HepG2 (cell line): ENCODE results near the gene NGEF. TPM values are rescaled to one million over a fixed set of nuclear protein-coding genes. Genes with fewer than 3 reads are reported as not detected.
A peak's percentile ranks its signal among the peaks of the same experiment; 100 is the strongest.

Experiments
- CHCHD3 ChIP-seq: sonication (generic); formaldehyde crosslinking; IDR thresholded peaks from 2 replicates; pipeline ENCODE4 v1.8.0; 2022; ENCODE audit warnings: mild to moderate bottlenecking, missing genetic modification reagents, moderate library complexity
- ERF ChIP-seq: IDR thresholded peaks from 2 replicates; pipeline ENCODE4 v1.6.1; 2018; ENCODE audit warnings: missing biosample characterization, missing genetic modification reagents
- FOSL2 ChIP-seq: sonication (generic); formaldehyde crosslinking; IDR thresholded peaks from 2 replicates; pipeline ENCODE4 v1.4.0; 2020; ENCODE audit warnings: missing genetic modification reagents
- FOXK2 ChIP-seq: fragments of 450-650 bp; IDR thresholded peaks from 2 replicates; pipeline ENCODE4 v1.6.1; 2016
- FOXO1 ChIP-seq: sonication (generic); formaldehyde crosslinking; IDR thresholded peaks from 2 replicates; pipeline ENCODE4 v1.4.0; 2020; ENCODE audit warnings: missing genetic modification reagents
- KLF6 ChIP-seq: IDR thresholded peaks from 2 replicates; pipeline ENCODE4 v1.8.0; 2016; ENCODE audit warnings: missing biosample characterization, missing genetic modification reagents
- NCOA1 ChIP-seq: sonication (generic); formaldehyde crosslinking; IDR thresholded peaks from 2 replicates; pipeline ENCODE4 v1.9.0; 2021; ENCODE audit warnings: missing genetic modification reagents
- PHF21A ChIP-seq: sonication (generic); formaldehyde crosslinking; IDR thresholded peaks from 2 replicates; pipeline ENCODE4 v1.5.0; 2020; ENCODE audit warnings: mild to moderate bottlenecking, missing genetic modification reagents
- PITX1 ChIP-seq: sonication (generic); formaldehyde crosslinking; IDR thresholded peaks from 2 replicates; pipeline ENCODE4 v1.5.1; 2020; ENCODE audit warnings: mild to moderate bottlenecking, missing genetic modification reagents
- REL ChIP-seq: sonication (generic); formaldehyde crosslinking; conservative IDR thresholded peaks from 2 replicates; pipeline ENCODE4 v1.8.0; 2022; ENCODE audit warnings: mild to moderate bottlenecking, missing genetic modification reagents, moderate library complexity
- RFXAP ChIP-seq: sonication (generic); formaldehyde crosslinking; IDR thresholded peaks from 2 replicates; pipeline ENCODE4 v1.4.0; 2020; ENCODE audit warnings: missing genetic modification reagents, borderline replicate concordance
- TAF1 ChIP-seq: sonication (generic); formaldehyde crosslinking; IDR thresholded peaks from 2 replicates; pipeline ENCODE4 v1.4.0; 2020; ENCODE audit warnings: missing genetic modification reagents
- TRIM24 ChIP-seq: sonication (generic); formaldehyde crosslinking; IDR thresholded peaks from 2 replicates; pipeline ENCODE4 v1.8.0; 2022; ENCODE audit warnings: mild to moderate bottlenecking, missing genetic modification reagents
- U2AF1 ChIP-seq: fragments of 200-400 bp; formaldehyde crosslinking; optimal IDR thresholded peaks from 2 replicates; pipeline ENCODE3; 2017; ENCODE audit warnings: mild to moderate bottlenecking, low read depth, low read length
- ZNF274 ChIP-seq: sonication (generic); formaldehyde crosslinking; IDR thresholded peaks from 2 replicates; pipeline ENCODE4 v1.5.1; 2020; ENCODE audit warnings: mild to moderate bottlenecking, missing genetic modification reagents
- ZNF337 ChIP-seq: sonication (generic); formaldehyde crosslinking; IDR thresholded peaks from 2 replicates; pipeline ENCODE4 v1.5.1; 2020; ENCODE audit warnings: missing genetic modification reagents, low read depth, mild to moderate bottlenecking, borderline replicate concordance
- ZNF382 ChIP-seq: sonication (generic); formaldehyde crosslinking; IDR thresholded peaks from 2 replicates; pipeline ENCODE4 v1.5.0; 2020; ENCODE audit warnings: missing genetic modification reagents, mild to moderate bottlenecking, borderline replicate concordance
- ZNF441 ChIP-seq: sonication (generic); formaldehyde crosslinking; IDR thresholded peaks from 2 replicates; pipeline ENCODE4 v1.7.0; 2021; ENCODE audit warnings: missing genetic modification reagents, borderline replicate concordance
- ZNF891 ChIP-seq: sonication (generic); formaldehyde crosslinking; IDR thresholded peaks from 2 replicates; pipeline ENCODE4 v1.5.0; 2020; ENCODE audit warnings: mild to moderate bottlenecking, missing genetic modification reagents
- polyA plus RNA-seq, 8 experiments: library from polyadenylated mRNA; depleted of rRNA in 3 of 8; stranded (reverse) in 7 of 8; unstranded in 1 of 8; fragments of >200 nt; fragmentation: Illumina TruSeq in 4 of 8; extraction: Trizol in 4 of 8; gene quantifications; 2 replicates each; pipeline versions ENCODE4 v1.2.1 to v1.2.3, GENCODE V29; 2011 to 2016; ENCODE audit warnings: low read depth in 4 of 8, missing spikeins in 1 of 8, mixed read lengths in 1 of 8; ENCODE audit not compliant: insufficient read depth in 1 of 8
- total RNA-seq, 5 experiments: library from RNA; depleted of rRNA; stranded (reverse); fragments of >200 nt; fragmentation: Illumina TruSeq; extraction: Trizol; gene quantifications; 2 replicates each; pipeline ENCODE4 v1.2.3, GENCODE V29; 2016; ENCODE audit warnings: low read depth in 1 of 5
- TF ChIP-seq, protein P1 (sequence below): sonication (generic); formaldehyde crosslinking; conservative IDR thresholded peaks from 2 replicates; pipeline ENCODE4 v1.8.0; 2022; ENCODE audit warnings: missing genetic modification reagents
- TF ChIP-seq, protein P2 (sequence below): sonication (generic); formaldehyde crosslinking; conservative IDR thresholded peaks from 2 replicates; pipeline ENCODE4 v1.4.0; 2020; ENCODE audit warnings: missing genetic modification reagents
- TF ChIP-seq, protein P3 (sequence below): sonication (generic); formaldehyde crosslinking; IDR thresholded peaks from 2 replicates; pipeline ENCODE4 v1.4.0; 2020; ENCODE audit warnings: mild to moderate bottlenecking, low read depth, missing genetic modification reagents
- TF ChIP-seq, protein P4 (sequence below): sonication (generic); formaldehyde crosslinking; IDR thresholded peaks from 2 replicates; pipeline ENCODE4 v1.8.0; 2022; ENCODE audit warnings: missing genetic modification reagents, mild to moderate bottlenecking, borderline replicate concordance
- TF ChIP-seq, protein P5 (sequence below): IDR thresholded peaks from 2 replicates; pipeline ENCODE4 v1.6.1; 2012; ENCODE audit warnings: inconsistent platforms
- TF ChIP-seq, protein P6 (sequence below): sonication (generic); formaldehyde crosslinking; IDR thresholded peaks from 2 replicates; pipeline ENCODE4 v1.4.0; 2020; ENCODE audit warnings: mild to moderate bottlenecking, missing genetic modification reagents

NGEF gene
- total and polyA plus RNA-seq, 2 of the 13 experiments (the other 11 are each of a cell fraction or from before 2014, with no cell fraction given) = 14.4 to 36.9 TPM

DNA sequence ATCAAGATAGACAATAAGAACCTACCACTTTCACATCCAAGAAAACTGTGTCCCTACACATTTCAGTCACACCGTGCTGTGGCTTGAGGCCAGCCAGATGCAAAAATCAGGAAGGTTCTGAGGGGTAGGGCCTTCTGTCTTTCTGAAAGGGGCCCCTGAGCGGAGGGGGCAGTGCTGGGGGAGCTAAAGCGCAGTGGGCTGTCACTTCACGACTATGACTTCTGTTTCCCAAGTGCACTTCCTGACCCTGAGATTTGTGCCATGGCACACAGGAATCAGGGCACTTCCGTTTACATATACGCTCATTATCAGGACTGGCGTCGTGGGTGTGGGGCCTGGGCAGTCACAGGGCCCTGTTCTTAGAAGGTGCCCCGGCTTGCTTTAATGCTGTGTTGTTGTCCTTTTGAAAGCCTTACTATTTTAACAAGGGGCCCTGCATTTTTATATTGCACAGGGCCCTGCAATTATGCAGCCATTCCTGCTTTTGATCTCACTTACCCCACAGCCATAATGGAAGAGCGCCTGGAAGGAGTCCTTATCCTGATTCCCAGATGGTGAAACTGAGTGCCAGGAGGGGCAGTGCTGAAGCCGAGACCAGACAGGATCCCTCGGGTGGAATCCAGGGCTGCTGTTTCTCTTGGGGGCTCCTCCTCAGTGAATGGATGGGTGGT, 620 bp downstream of the NGEF start (continued):
- TF ChIP-seq, protein P1, sequence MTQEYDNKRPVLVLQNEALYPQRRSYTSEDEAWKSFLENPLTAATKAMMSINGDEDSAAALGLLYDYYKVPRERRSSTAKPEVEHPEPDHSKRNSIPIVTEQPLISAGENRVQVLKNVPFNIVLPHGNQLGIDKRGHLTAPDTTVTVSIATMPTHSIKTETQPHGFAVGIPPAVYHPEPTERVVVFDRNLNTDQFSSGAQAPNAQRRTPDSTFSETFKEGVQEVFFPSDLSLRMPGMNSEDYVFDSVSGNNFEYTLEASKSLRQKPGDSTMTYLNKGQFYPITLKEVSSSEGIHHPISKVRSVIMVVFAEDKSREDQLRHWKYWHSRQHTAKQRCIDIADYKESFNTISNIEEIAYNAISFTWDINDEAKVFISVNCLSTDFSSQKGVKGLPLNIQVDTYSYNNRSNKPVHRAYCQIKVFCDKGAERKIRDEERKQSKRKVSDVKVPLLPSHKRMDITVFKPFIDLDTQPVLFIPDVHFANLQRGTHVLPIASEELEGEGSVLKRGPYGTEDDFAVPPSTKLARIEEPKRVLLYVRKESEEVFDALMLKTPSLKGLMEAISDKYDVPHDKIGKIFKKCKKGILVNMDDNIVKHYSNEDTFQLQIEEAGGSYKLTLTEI (CRISPR knock-in tag) = no peak
- TF ChIP-seq, protein P2, sequence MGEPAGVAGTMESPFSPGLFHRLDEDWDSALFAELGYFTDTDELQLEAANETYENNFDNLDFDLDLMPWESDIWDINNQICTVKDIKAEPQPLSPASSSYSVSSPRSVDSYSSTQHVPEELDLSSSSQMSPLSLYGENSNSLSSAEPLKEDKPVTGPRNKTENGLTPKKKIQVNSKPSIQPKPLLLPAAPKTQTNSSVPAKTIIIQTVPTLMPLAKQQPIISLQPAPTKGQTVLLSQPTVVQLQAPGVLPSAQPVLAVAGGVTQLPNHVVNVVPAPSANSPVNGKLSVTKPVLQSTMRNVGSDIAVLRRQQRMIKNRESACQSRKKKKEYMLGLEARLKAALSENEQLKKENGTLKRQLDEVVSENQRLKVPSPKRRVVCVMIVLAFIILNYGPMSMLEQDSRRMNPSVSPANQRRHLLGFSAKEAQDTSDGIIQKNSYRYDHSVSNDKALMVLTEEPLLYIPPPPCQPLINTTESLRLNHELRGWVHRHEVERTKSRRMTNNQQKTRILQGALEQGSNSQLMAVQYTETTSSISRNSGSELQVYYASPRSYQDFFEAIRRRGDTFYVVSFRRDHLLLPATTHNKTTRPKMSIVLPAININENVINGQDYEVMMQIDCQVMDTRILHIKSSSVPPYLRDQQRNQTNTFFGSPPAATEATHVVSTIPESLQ (CRISPR knock-in tag) = no peak
- TF ChIP-seq PHF21A (CRISPR knock-in tag) = no peak
- TF ChIP-seq TRIM24 (CRISPR knock-in tag) = no peak
- TF ChIP-seq, protein P3, sequence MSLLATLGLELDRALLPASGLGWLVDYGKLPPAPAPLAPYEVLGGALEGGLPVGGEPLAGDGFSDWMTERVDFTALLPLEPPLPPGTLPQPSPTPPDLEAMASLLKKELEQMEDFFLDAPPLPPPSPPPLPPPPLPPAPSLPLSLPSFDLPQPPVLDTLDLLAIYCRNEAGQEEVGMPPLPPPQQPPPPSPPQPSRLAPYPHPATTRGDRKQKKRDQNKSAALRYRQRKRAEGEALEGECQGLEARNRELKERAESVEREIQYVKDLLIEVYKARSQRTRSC (CRISPR knock-in tag) = no peak
- TF ChIP-seq ZNF441 (CRISPR knock-in tag) = peak; percentile 60; the same call in 1 of the 2 replicates
- TF ChIP-seq FOSL2 (CRISPR knock-in tag) = no peak
- no peak for TF ChIP-seq ZNF382 (CRISPR knock-in tag)
- no peak for TF ChIP-seq NCOA1 (CRISPR knock-in tag)
- TF ChIP-seq, protein P4, sequence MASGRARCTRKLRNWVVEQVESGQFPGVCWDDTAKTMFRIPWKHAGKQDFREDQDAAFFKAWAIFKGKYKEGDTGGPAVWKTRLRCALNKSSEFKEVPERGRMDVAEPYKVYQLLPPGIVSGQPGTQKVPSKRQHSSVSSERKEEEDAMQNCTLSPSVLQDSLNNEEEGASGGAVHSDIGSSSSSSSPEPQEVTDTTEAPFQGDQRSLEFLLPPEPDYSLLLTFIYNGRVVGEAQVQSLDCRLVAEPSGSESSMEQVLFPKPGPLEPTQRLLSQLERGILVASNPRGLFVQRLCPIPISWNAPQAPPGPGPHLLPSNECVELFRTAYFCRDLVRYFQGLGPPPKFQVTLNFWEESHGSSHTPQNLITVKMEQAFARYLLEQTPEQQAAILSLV = no peak
- 0 out of 2 replicates have a peak, but pooled peaks have one; percentile 1 for TF ChIP-seq ZNF337 (CRISPR knock-in tag)
- TF ChIP-seq CHCHD3 (CRISPR knock-in tag) = no peak
- TF ChIP-seq FOXK2 = no peak
- TF ChIP-seq, protein P5, sequence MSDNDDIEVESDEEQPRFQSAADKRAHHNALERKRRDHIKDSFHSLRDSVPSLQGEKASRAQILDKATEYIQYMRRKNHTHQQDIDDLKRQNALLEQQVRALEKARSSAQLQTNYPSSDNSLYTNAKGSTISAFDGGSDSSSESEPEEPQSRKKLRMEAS = peak; percentile 32; the same call in 1 of the 2 replicates
- TF ChIP-seq ZNF891 (CRISPR knock-in tag) = no peak
- TF ChIP-seq REL (CRISPR knock-in tag) = no peak
- TF ChIP-seq, protein P6, sequence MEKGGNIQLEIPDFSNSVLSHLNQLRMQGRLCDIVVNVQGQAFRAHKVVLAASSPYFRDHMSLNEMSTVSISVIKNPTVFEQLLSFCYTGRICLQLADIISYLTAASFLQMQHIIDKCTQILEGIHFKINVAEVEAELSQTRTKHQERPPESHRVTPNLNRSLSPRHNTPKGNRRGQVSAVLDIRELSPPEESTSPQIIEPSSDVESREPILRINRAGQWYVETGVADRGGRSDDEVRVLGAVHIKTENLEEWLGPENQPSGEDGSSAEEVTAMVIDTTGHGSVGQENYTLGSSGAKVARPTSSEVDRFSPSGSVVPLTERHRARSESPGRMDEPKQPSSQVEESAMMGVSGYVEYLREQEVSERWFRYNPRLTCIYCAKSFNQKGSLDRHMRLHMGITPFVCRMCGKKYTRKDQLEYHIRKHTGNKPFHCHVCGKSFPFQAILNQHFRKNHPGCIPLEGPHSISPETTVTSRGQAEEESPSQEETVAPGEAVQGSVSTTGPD (CRISPR knock-in tag) = peak; percentile 45; the same call in 1 of the 2 replicates
- no peak for TF ChIP-seq TAF1
- no peak for TF ChIP-seq ZNF274
- TF ChIP-seq RFXAP (CRISPR knock-in tag) = no peak; the same call in 1 of the 2 replicates
- TF ChIP-seq FOXO1 (CRISPR knock-in tag) = peak; percentile 34; the same call in 1 of the 2 replicates
- TF ChIP-seq U2AF1 = no peak
- TF ChIP-seq ERF (CRISPR knock-in tag) = no peak
- no peak; the same call in 1 of the 2 replicates for TF ChIP-seq PITX1 (CRISPR knock-in tag)
- TF ChIP-seq KLF6 = no peak
